Brain pericyte (primary cell): ENCODE data around the gene OTOGL.
"Not testable (repeated sequence)": the region's sequence is repeated elsewhere in the genome, so short reads cannot be mapped to it uniquely, and the experiment has no call there.

ENCODE experiments used
- DNase-seq: peaks from one replicate; pipeline ENCODE4 v3.0.0-alpha.2; 2012; ENCODE audit warnings: low read depth, low spot score

Gene OTOGL, protein sequence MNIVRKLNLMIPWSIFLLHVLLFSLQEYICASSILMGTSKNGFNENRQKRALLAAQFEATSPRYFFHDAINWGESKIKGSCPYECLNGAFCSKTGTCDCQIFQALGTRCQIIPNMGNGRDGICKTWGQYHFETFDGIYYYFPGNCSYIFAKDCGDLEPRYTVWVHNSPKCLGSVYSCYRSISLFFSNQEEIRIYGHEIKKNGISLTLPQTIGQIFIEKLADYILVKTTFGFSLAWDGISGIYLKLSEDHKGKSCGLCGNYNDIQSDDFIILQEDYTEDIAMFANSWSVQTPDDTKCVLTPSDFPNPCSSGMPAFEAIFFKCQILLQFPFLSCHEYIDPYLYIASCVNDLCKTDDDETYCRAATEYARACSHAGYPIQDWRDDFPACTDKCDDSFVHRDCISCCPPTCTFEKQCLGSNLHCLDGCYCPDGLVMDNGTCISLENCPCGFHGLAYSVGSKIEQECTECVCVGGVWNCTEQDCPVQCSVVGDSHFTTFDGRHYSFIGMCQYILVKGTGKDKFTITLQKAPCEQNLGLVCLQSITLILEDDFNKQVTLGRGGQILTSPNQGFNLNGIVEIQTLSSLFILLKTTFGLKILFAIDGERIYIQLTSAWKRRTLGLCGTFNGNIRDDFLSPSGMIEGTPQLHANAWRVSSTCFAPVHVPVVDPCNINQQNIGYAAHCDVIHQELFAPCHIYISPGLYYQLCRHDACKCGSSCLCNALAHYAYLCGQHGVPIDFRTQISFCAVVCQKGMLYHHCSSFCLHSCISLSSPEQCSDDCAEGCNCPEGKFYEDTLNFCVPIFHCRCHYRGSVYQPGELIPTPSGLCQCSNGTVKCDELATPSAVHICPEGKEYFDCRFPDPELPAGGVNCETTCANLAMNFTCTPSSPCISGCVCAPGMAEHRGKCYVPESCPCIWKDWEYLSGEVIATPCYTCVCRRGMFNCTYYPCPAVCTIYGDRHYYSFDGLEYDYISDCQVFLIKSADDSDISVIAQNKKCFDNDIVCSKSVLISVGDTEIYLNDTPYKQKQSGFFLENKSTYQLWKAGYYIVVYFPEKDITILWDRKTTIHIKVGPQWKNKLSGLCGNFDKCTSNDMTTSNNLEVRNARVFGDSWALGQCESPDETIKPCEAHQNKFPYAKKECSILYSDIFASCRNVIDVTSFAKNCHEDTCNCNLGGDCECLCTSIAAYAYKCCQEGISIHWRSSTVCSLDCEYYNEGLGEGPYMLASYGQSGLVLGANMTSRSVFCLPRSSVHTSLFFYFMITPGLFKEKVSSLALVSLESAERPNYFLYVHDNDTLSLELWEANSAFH (N-terminal part only)

GRCh38 chr12:80099259-80099658 lies at the start of gene OTOGL:
Gene OTOGL, plus strand, starts transcription at chr12:80099537. Its CDS starts 109,895 bp downstream, at chr12:80209432.
- no peak for DNase-seq

DNA sequence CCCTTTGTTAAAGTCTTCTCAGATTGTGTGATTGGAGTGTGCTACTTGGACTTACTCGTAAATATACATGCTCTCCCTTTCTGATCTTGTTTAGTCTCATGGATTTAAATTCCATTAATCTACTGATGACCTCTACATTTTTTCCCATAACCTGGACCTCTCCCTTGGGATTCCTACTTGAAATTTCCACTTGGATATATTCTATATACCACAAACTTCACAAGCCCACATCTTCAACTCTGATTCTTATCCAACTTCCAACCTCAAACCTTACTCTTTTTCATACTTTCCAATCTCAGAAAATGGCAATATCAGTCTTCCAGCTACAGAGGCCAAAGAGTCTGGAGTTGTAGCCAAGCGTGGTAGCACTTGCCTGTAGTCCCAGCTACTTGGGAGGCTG lies 49.1 kb upstream of the OTOGL start:
- DNase-seq = no peak

DNA sequence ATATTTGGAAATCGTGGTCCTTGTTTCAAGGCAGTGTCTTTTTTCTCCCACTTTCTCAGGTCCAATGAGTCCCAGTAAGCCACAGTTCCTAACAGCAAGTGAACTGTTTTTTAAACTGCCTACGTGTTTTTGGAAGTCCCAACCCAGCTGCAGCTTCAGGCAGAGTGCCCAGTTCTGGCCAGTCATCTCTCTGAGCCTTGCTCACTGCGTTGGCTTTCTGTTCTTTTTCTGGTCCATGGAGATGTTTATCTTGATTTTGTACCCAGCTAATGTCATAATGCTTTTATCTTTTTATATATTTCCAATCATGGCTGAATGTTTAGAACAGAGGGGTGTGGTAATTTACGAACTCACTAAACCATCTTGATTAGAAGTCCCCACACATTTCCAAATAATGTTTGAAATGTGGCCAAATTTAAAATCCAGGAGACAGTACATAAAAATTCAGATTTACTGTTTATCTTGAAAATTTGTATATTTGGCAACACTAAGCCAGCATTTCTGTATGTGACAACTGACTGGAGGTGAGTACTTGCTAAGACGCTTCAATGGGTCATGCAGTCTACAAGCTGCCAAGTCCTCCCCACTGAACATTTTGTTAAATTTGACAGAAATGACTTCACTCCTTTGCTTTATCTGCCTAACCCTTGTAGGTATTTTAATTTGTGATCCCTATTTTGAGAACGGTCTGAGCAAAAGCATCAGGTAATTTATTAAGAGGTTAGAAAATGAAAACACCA lies 46.1 kb upstream of the OTOGL start:
- DNase-seq = peak; percentile 34

GRCh38 chr12:80056232-80056631 lies 43.1 kb upstream of the OTOGL start:
- DNase-seq = no peak

DNA sequence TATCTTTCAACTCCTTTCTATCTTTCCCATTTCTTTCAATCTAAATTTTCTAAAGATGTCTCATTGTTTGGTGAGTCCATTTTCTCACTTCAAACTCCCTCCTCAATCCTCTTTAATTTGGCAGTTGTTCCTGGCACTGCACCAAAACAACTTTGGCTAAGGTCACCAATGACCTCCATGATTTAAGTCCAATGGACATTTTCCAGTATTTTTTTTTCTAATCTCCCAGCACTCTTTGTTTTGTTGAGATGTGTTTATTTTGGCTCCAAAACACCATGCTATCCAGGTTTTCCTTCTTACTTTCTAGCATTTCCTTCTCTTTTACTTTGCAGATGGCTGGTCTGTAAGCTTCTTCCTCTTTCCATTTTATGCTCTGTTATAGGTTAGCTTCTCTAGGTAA lies 42.5 kb upstream of the OTOGL start:
- peak; percentile 49 for DNase-seq

- DNase-seq = no peak
These were observed 40.8 kb upstream of the OTOGL start for GRCh38 chr12:80058586-80058985.

GRCh38 chr12:80059102-80059501 lies 40.2 kb upstream of the OTOGL start:
- no peak for DNase-seq

DNA sequence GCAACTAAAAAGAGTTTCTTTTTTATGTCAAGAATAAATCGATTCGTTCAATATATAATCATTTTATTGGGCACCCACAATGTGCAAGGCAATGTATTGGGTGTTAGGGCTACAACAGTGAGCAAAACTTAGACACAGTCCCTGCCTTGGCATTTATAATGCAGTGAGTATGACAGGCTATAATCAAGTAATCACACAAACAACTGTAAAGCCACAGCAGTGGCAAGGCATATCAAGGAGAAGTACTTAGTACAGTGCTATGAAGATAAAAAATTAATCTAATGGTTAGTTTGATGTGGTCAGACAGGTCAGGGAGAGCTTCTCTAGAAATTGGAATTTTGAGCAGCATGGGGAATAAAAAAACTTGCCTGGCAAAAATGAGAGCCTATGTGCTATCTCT lies 39.5 kb upstream of the OTOGL start:
- DNase-seq = no peak

- no peak for DNase-seq
These were observed 35.1 kb upstream of the OTOGL start for GRCh38 chr12:80064269-80064668.

DNA sequence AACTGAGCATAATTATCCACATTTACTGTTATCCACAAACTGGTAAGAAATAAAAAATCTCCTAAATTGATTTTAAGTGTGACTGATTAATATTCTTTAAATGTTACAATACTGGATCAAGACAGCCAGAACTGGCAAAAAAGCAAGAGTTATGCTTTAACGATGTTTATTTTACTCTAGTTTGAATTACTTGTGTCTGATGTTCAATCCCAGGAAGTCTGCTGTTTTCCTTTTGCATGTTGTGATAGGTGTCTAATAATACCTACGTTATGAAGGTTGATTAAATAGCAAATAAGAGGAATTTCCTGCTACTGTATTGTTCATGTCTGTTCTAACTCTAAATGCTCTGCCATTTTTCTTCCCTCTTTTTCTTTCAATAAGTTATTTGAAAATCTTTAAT lies 34.4 kb upstream of the OTOGL start:
- no peak for DNase-seq

GRCh38 chr12:80068173-80068572 lies 31.2 kb upstream of the OTOGL start:
- DNase-seq = no peak

GRCh38 chr12:80083892-80084614 lies 15.3 kb upstream of the OTOGL start:
- DNase-seq = not testable (repeated sequence)

DNA sequence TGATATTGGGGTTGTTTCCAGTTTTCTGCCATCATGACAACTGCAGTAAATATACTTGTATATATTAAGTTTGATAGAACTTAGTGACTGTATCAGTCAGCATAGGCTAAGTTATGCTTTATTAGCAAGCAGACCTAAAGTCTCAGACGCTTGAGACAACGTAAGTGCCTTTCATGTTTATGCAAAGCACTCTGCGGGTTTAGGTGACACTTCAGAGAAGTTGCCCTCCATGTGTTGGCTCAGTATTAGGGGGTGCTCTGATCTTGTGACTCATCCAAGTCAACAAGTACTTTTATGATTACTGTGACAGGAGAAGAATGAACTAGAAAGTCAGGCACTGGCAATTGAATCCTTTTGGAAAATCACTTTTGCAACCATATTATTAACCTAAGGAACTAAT lies 13.3 kb upstream of the OTOGL start:
- no peak for DNase-seq

- DNase-seq = no peak
These were observed 11.7 kb upstream of the OTOGL start for GRCh38 chr12:80087486-80088213.

GRCh38 chr12:80100591-80100990 lies 1.3 kb downstream of the OTOGL start:
- DNase-seq = no peak

- no peak for DNase-seq
These were observed 1.8 kb downstream of the OTOGL start for GRCh38 chr12:80101126-80101525.

DNA sequence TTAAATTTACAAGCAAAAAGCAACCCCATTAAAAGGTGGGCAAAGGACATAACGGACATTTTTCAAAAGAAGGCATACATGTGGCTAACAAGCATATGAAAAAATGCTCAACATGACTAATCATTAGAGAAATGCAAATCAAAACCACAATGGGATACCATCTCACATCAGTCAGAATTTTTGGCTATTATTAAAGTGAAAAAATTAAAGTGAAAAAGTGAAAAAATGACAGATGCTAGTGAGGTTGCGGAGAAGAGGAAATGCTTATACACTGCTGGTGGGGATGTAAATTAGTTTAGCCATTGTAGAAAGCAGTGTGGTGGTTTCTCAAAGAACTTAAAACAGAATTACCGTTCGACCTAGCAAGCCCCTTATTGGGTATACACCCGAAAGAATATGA lies 7.9 kb downstream of the OTOGL start:
- no peak for DNase-seq

DNA sequence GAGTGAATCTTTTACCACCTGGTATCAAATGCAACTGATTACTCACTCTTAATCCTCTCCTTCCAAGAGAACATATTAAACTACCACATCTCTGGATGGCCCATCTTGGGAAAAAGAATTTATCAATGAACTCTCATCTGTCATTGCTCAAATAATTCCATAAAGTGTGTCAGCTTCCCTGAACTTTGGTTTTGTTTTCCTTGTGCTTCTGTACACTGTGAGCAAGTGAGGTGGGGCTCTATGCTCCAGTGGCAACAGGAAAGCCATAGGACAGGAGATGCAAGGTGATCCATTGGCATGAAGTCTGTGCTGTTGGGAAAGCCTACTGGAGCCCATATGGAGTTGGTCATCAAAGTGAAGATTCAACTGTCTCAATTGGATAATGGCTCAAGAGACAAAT lies 17.4 kb downstream of the OTOGL start:
- DNase-seq = no peak

DNA sequence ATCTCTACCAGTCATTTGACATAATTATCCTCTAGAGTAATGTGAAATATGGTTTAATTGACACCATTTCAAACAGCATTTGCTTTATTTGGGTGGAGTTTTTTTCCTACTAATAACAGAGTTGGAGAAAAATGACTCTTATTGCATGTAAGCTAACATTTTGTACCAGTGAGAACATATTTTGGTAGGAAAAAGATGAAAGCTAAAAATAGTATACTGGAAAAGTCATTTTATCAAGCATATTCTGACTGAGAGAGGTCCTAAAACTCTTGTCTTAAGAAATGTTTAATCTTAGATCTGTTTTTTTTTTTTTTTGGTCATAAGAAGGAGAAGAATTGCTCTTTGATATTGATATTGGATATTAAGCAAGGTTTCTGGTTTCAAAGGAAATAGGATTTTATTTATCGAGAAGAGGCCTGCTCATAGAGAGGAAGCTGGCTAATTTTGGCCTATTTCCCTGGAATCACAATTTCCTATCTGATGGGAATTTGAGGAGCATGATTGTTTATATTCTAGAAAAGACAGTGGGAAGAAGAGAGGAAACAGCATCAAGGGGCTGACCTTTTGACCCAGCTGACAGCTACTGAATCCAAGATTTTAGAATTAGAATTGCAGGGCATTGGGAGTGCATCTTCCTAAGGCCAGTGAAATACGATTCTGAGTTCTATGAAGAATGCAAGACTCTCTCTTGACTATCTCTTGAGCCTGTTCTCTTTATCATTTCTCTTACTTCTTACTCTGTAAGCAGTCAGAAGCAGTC lies 19.4 kb downstream of the OTOGL start:
- no peak for DNase-seq
